DMS153 (cell line): Measurements from ENCODE around the gene FUT8.
A peak's percentile ranks its signal among the peaks of the same experiment; 100 is the strongest.
"Not testable (repeated sequence)": the region's sequence is repeated elsewhere in the genome, so short reads cannot be mapped to it uniquely, and the experiment has no call there.

Source experiments
- DNase-seq: peaks from one replicate; lab custom pipeline; 2025; lab: John Stamatoyannopoulos, UW

FUT8 gene

GRCh38 chr14:65419593-65420252, 7.2 kb downstream of the FUT8 start:
- DNase-seq, result no peak

GRCh38 chr14:65421201-65421981, 8.9 kb downstream of the FUT8 start:
- no peak for DNase-seq

GRCh38 chr14:65422088-65422834, 9.7 kb downstream of the FUT8 start:
- DNase-seq, result no peak

- peak; percentile 9 for DNase-seq
Observed at GRCh38 chr14:65423982-65424381, 11.5 kb downstream of the FUT8 start.

- no peak for DNase-seq
Observed at GRCh38 chr14:65424531-65424930, 12.0 kb downstream of the FUT8 start.

- DNase-seq, result no peak
Observed at GRCh38 chr14:65425885-65426284, 13.4 kb downstream of the FUT8 start.

GRCh38 chr14:65426902-65427301, 14.4 kb downstream of the FUT8 start:
- DNase-seq, result not testable (repeated sequence)

GRCh38 chr14:65428691-65429090, 16.2 kb downstream of the FUT8 start:
- DNase-seq, result no peak

GRCh38 chr14:65429757-65430156, 17.2 kb downstream of the FUT8 start:
- DNase-seq, result no peak

GRCh38 chr14:65431245-65431644, 18.7 kb downstream of the FUT8 start:
- no peak for DNase-seq

- DNase-seq, result no peak
Observed at GRCh38 chr14:65431951-65432350, 19.4 kb downstream of the FUT8 start.

GRCh38 chr14:65432361-65432948, 19.9 kb downstream of the FUT8 start:
- no peak for DNase-seq

- DNase-seq, result no peak
Observed at GRCh38 chr14:65433157-65433556, 20.6 kb downstream of the FUT8 start.

- no peak for DNase-seq
Observed at GRCh38 chr14:65433646-65434045, 21.1 kb downstream of the FUT8 start.

- no peak for DNase-seq
Observed at GRCh38 chr14:65434216-65434850, 21.8 kb downstream of the FUT8 start.

GRCh38 chr14:65438266-65438933, 25.9 kb downstream of the FUT8 start:
- DNase-seq, result no peak

- no peak for DNase-seq
Observed at GRCh38 chr14:65439117-65439516, 26.6 kb downstream of the FUT8 start.

GRCh38 chr14:65440230-65440629, 27.7 kb downstream of the FUT8 start:
- no peak for DNase-seq

GRCh38 chr14:65444230-65444629, 31.7 kb downstream of the FUT8 start:
- DNase-seq, result no peak

- no peak for DNase-seq
Observed at GRCh38 chr14:65446159-65446558, 33.6 kb downstream of the FUT8 start.

GRCh38 chr14:65449647-65450046, 37.1 kb downstream of the FUT8 start:
- no peak for DNase-seq
